Astrocyte (in vitro differentiated cells and primary cell): Measurements from ENCODE around the gene CKS1B. TPM values are rescaled to one million over a fixed set of nuclear protein-coding genes. Genes with fewer than 3 reads are reported as not detected.

Source experiments
- DNase-seq: peaks from one replicate; pipeline ENCODE4 v3.0.0-alpha.2; 2010; ENCODE audit warnings: low read depth
- FAIRE-seq: peaks from 2 replicates; lab custom pipeline; 2011; peaks lifted over from hg19 to GRCh38; lab: Jason Lieb, UNC
- H2AFZ ChIP-seq: 2 replicates; pipeline ENCODE4 v1.6.0; 2012; ENCODE audit warnings: low read depth, low read length, inconsistent platforms
- H3K27ac ChIP-seq: 2 replicates; pipeline ENCODE4 v1.5.1; 2011; ENCODE audit warnings: low read depth, low read length, inconsistent platforms
- H3K27me3 ChIP-seq: 2 replicates; pipeline ENCODE4 v1.6.0; 2011; ENCODE audit warnings: low read length, inconsistent platforms; ENCODE audit not compliant: insufficient read depth
- H3K36me3 ChIP-seq: 2 replicates; pipeline ENCODE4 v1.5.1; 2011; ENCODE audit warnings: low read length, inconsistent platforms; ENCODE audit not compliant: insufficient read depth
- H3K4me1 ChIP-seq: 2 replicates; pipeline ENCODE4 v1.5.1; 2011; ENCODE audit warnings: low read length, inconsistent platforms; ENCODE audit not compliant: insufficient read depth
- H3K4me2 ChIP-seq: 2 replicates; pipeline ENCODE4 v1.6.0; 2012; ENCODE audit warnings: low read length, inconsistent platforms
- H3K4me3 ChIP-seq: 2 replicates; pipeline ENCODE4 v1.5.1; 2011; ENCODE audit warnings: low read depth, mild to moderate bottlenecking, low read length, inconsistent platforms; ENCODE audit not compliant: insufficient read depth
- H3K79me2 ChIP-seq: 2 replicates; pipeline ENCODE4 v1.6.0; 2012; ENCODE audit warnings: mild to moderate bottlenecking, low read length, inconsistent platforms; ENCODE audit not compliant: insufficient read depth
- H3K9ac ChIP-seq: 2 replicates; pipeline ENCODE4 v1.6.0; 2012; ENCODE audit warnings: mild to moderate bottlenecking, low read length, inconsistent platforms
- H3K9me3 ChIP-seq: 2 replicates; pipeline ENCODE4 v1.5.1; 2012; ENCODE audit warnings: low read depth, mild to moderate bottlenecking, low read length, inconsistent platforms; ENCODE audit not compliant: insufficient read depth
- H4K20me1 ChIP-seq: 2 replicates; pipeline ENCODE4 v1.6.0; 2012; ENCODE audit warnings: low read length, inconsistent platforms; ENCODE audit not compliant: insufficient read depth
- H3K27ac Mint-ChIP-seq: one replicate; pipeline ENCODE4 v1.8.0; 2021; ENCODE audit warnings: mild to moderate bottlenecking, mixed read lengths; ENCODE audit not compliant: unreplicated experiment
- H3K27me3 Mint-ChIP-seq: one replicate; pipeline ENCODE4 v1.8.0; 2021; ENCODE audit warnings: low read depth, mixed read lengths; ENCODE audit not compliant: unreplicated experiment
- H3K36me3 Mint-ChIP-seq: one replicate; pipeline ENCODE4 v1.8.0; 2021; ENCODE audit warnings: low read depth, mixed read lengths; ENCODE audit not compliant: unreplicated experiment
- H3K4me1 Mint-ChIP-seq: one replicate; pipeline ENCODE4 v1.8.0; 2021; ENCODE audit warnings: low read depth, mixed read lengths; ENCODE audit not compliant: unreplicated experiment
- H3K4me3 Mint-ChIP-seq: one replicate; pipeline ENCODE4 v1.8.0; 2021; ENCODE audit warnings: mild to moderate bottlenecking, moderate library complexity, mixed read lengths; ENCODE audit not compliant: unreplicated experiment
- H3K9me3 Mint-ChIP-seq: one replicate; pipeline ENCODE4 v1.8.0; 2021; ENCODE audit warnings: mild to moderate bottlenecking, mixed read lengths; ENCODE audit not compliant: unreplicated experiment
- CTCF ChIP-seq: IDR thresholded peaks from 2 replicates; pipeline ENCODE4 v1.5.1; 2011; ENCODE audit warnings: low read depth, mild to moderate bottlenecking, inconsistent platforms, low read length, moderate library complexity; ENCODE audit not compliant: insufficient read depth
- EZH2 ChIP-seq: IDR thresholded peaks from 2 replicates; pipeline ENCODE4 v1.6.1; 2012; ENCODE audit warnings: mild to moderate bottlenecking, low read length, inconsistent platforms; ENCODE audit not compliant: insufficient read depth
- total RNA-seq: library from RNA; stranded (reverse); gene quantifications from 2 replicates; pipeline ENCODE4 v1.2.1, GENCODE V29; 2021

Gene CKS1B
- total RNA-seq, 1 donor from 2014 or later: 37.9 TPM

- H3K36me3 Mint-ChIP-seq: peaks cover 3% of the 10 kb centered on the region
- no peak overlapping the region for H3K4me3 Mint-ChIP-seq
- Histone ChIP-seq H3K9me3 (no peaks in the 10 kb centered on the region), H3K79me2 (peaks cover 2% of the 10 kb centered on the region), H3K27ac (no peak overlapping the region), H3K36me3 (no peaks in the 10 kb centered on the region), H4K20me1 (peaks cover 5% of the 10 kb centered on the region), H3K27me3 (no peaks in the 10 kb centered on the region), H3K4me3 (no peak overlapping the region), H2AFZ (no peak overlapping the region), H3K4me1 (peaks cover 16% of the 10 kb centered on the region), H3K9ac (no peak overlapping the region), H3K4me2 (no peak overlapping the region)
- H3K4me1 Mint-ChIP-seq: peaks cover 34% of the 10 kb centered on the region
- DNase-seq (no peak), FAIRE-seq (no peak)
- no peaks in the 10 kb centered on the region for H3K27me3 Mint-ChIP-seq
- peak overlapping the region; percentile 34 for H3K27ac Mint-ChIP-seq
- no peaks in the 10 kb centered on the region for H3K9me3 Mint-ChIP-seq
- TF ChIP-seq EZH2 (no peak), CTCF (no peak)
Observed at GRCh38 chr1:154940651-154941194, 33.8 kb upstream of the CKS1B start.

GRCh38 chr1:154941333-154942013 is 33.0 kb upstream of the CKS1B start:
- Histone ChIP-seq H3K9ac (no peak overlapping the region), H3K27ac (no peak overlapping the region), H3K36me3 (no peaks in the 10 kb centered on the region), H2AFZ (no peak overlapping the region), H3K4me3 (no peak overlapping the region), H3K4me1 (peaks cover 11% of the 10 kb centered on the region), H3K27me3 (no peaks in the 10 kb centered on the region), H3K9me3 (no peaks in the 10 kb centered on the region), H3K4me2 (no peak overlapping the region), H3K79me2 (no peaks in the 10 kb centered on the region), H4K20me1 (peaks cover 5% of the 10 kb centered on the region)
- no peak overlapping the region for H3K27ac Mint-ChIP-seq
- peaks cover 6% of the 10 kb centered on the region for H3K36me3 Mint-ChIP-seq
- peaks cover 31% of the 10 kb centered on the region for H3K4me1 Mint-ChIP-seq
- H3K4me3 Mint-ChIP-seq: no peak overlapping the region
- FAIRE-seq (no peak), DNase-seq (no peak)
- no peaks in the 10 kb centered on the region for H3K27me3 Mint-ChIP-seq
- H3K9me3 Mint-ChIP-seq: no peaks in the 10 kb centered on the region
- TF ChIP-seq EZH2: no peak
- TF ChIP-seq CTCF: no peak

- no peak overlapping the region for H3K4me3 Mint-ChIP-seq
- no peak overlapping the region for H3K27ac ChIP-seq
- H3K36me3 ChIP-seq: no peaks in the 10 kb centered on the region
- no peak overlapping the region for H3K4me3 ChIP-seq
- H3K79me2 ChIP-seq: no peaks in the 10 kb centered on the region
- no peaks in the 10 kb centered on the region for H3K9me3 Mint-ChIP-seq
- no peaks in the 10 kb centered on the region for H3K27me3 Mint-ChIP-seq
- no peak for TF ChIP-seq EZH2
- TF ChIP-seq CTCF: peak; percentile 65
- peak overlapping the region; percentile 47 for H3K27ac Mint-ChIP-seq
- no peaks in the 10 kb centered on the region for H3K27me3 ChIP-seq
- H3K4me1 ChIP-seq: no peaks in the 10 kb centered on the region
- H3K36me3 Mint-ChIP-seq: peaks cover 10% of the 10 kb centered on the region
- H4K20me1 ChIP-seq: peaks cover 8% of the 10 kb centered on the region
- peak overlapping the region; percentile 18 for H3K9ac ChIP-seq
- H3K4me1 Mint-ChIP-seq: peaks cover 23% of the 10 kb centered on the region
- DNase-seq: no peak
- FAIRE-seq: no peak
- no peak overlapping the region for H3K4me2 ChIP-seq
- H2AFZ ChIP-seq: no peak overlapping the region
- H3K9me3 ChIP-seq: no peaks in the 10 kb centered on the region
Observed at GRCh38 chr1:154943649-154944400, 30.7 kb upstream of the CKS1B start.
